Loucy (cell line): ENCODE data around the gene ITPK1.

Experiments
- EZH2phosphoT487 ChIP-seq: fragments of 200-600 bp; IDR thresholded peaks from 2 replicates; pipeline ENCODE4 v1.6.1; 2018; ENCODE audit warnings: antibody characterized with exemption, mild to moderate bottlenecking, moderate library complexity, borderline replicate concordance
- TF ChIP-seq, protein P1 (sequence below): fragments of 200-600 bp; sonication (generic); conservative IDR thresholded peaks from 2 replicates; pipeline ENCODE4 v1.5.1; 2014; ENCODE audit warnings: mild to moderate bottlenecking, antibody characterized with exemption, low read length

DNA sequence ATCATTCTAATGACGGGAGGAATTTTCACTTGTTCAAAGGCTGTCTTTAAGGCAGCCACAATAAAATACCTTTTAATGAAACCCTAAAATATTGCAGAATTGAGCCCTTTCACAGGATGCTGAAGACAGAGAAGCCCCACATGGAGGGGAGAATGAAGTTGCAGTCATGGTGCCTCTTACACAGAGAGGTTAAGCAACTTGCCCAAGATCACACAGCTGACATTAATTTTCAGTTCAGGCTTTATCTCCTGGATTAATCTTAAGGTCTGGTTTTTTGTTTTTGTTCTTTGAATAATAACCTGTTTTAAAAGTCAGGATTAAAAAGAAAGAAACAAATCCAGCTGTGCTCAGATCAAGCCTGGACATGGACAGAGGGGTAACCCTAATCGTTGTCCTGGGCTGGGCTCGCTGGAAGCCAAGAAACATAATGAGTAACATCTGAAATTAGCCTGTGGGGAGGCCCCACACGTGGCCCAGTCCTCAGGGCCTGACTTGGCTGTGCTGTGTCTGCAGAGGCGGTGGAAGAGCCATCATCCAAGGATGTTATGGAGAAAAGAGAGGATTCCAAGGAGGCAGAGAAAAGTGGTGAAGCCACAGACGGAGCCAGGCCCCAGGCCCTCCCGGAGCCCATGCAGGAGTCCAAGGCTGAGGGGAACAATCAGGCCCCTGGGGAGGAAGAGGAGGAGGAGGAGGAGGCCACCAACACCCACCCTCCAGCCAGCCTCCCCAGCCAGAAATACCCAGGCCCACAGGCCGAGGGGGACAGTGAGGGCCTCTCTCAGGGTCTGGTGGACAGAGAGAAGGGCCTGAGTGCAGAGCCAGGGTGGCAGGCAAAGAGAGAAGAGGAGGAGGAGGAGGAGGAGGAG, 184.8 kb downstream of the ITPK1 start:
- TF ChIP-seq, protein P1, sequence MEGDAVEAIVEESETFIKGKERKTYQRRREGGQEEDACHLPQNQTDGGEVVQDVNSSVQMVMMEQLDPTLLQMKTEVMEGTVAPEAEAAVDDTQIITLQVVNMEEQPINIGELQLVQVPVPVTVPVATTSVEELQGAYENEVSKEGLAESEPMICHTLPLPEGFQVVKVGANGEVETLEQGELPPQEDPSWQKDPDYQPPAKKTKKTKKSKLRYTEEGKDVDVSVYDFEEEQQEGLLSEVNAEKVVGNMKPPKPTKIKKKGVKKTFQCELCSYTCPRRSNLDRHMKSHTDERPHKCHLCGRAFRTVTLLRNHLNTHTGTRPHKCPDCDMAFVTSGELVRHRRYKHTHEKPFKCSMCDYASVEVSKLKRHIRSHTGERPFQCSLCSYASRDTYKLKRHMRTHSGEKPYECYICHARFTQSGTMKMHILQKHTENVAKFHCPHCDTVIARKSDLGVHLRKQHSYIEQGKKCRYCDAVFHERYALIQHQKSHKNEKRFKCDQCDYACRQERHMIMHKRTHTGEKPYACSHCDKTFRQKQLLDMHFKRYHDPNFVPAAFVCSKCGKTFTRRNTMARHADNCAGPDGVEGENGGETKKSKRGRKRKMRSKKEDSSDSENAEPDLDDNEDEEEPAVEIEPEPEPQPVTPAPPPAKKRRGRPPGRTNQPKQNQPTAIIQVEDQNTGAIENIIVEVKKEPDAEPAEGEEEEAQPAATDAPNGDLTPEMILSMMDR = no peak
- no peak for TF ChIP-seq EZH2phosphoT487
